ENCODE data around the gene TPCN2. TPM values are rescaled to one million over a fixed set of nuclear protein-coding genes. Genes with fewer than 3 reads are reported as not detected.
A peak's percentile ranks its signal among the peaks of the same experiment; 100 is the strongest.

Gene TPCN2
- total and polyA plus RNA-seq, 4 experiments from 2014 or later, result 6.6 to 23.0 (median 14.8) TPM

DNA sequence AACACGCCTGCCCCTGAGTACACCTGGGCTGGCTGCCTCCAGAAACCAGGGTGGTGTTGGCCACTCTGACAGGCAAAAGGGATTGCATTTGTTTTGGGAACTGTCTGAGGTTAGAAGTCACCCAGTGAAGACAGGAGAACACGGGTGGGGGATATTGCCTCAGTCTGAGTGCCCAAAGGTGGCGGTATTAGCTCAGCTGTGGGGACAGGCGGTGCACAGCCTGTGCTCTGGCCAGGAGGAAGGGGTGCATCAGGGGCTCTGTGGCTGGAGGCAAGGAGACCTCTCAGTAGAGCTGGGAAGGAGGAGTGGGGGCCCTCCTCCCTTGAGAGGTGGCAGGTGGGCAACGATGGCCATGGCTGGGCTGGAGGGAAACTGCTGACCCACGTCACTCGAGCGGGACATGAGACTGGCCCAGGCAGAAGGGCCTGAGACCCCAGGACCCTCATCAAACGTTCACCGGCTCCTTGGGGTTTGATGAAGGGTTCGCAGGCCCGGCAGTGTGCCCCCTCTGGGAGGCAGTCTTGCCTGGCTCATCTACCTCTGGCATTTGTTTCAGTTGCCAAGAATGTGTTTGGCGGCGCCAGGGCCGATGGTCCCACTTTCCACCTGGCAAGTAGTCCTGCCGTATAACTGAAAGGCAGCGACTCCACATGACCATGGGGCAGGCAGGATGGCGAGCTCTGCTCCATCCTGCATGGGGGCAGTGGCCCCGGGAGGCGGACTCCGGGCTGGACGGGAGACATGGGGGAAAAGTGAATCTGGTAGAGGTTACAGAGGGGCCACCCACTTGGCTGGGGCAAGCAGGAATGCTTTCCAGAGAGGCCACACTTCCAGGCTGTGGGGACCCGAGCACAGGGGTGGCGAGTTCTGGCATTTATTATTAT is 54.2 kb downstream of the TPCN2 start:
- H3K27ac Mint-ChIP-seq, result peak overlapping the region in 1 of 7 donors; percentile 72
- CTCF ChIA-PET (ENCODE audit: partially characterized antibody), result interaction anchor here (1.2 to 4.8 kb wide), 4 partner anchors 13 to 568 kb away, joined by 3 to 48 read pairs (median 4); no protein-coding TSS in a partner anchor
- peaks cover 0 to 8% (median 2%) of the 10 kb centered on the region in 4 donors for H3K4me1 Mint-ChIP-seq
- peak overlapping the region in 1 of 8 donors; percentile 14 for H3K4me3 Mint-ChIP-seq
- no peak overlapping the region for H3K4me3 ChIP-seq (ENCODE audit: low read length in 2 of 2)
- no peaks in the 10 kb centered on the region for H3K36me3 ChIP-seq (ENCODE audit: insufficient read depth, low read length)
- intact Hi-C loops (cut with micrococcal nuclease), result no loop called here
- POLR2A ChIA-PET (ENCODE audit: partially characterized antibody), result no interaction called here
- H3K4me1 ChIP-seq (ENCODE audit: insufficient read depth, low read length), result no peaks in the 10 kb centered on the region
- peaks cover 3 to 4% of the 10 kb centered on the region in 2 donors for H3K27me3 Mint-ChIP-seq
- peaks cover 5% of the 10 kb centered on the region for H3K27me3 ChIP-seq (ENCODE audit: insufficient read depth, low read length)
- no peak overlapping the region for H3K27ac ChIP-seq (ENCODE audit: low read depth, low read length)
- no peak for DNase-seq
- peaks cover 0 to 3% of the 10 kb centered on the region in 2 donors for H3K36me3 Mint-ChIP-seq
- H3K9me3 Mint-ChIP-seq, result peaks cover 0 to 2% (median 0%) of the 10 kb centered on the region in 8 donors
- no peaks in the 10 kb centered on the region for H3K9me3 ChIP-seq (ENCODE audit: control insufficient read depth in 1 of 2, low read length in 2 of 2)

DNA sequence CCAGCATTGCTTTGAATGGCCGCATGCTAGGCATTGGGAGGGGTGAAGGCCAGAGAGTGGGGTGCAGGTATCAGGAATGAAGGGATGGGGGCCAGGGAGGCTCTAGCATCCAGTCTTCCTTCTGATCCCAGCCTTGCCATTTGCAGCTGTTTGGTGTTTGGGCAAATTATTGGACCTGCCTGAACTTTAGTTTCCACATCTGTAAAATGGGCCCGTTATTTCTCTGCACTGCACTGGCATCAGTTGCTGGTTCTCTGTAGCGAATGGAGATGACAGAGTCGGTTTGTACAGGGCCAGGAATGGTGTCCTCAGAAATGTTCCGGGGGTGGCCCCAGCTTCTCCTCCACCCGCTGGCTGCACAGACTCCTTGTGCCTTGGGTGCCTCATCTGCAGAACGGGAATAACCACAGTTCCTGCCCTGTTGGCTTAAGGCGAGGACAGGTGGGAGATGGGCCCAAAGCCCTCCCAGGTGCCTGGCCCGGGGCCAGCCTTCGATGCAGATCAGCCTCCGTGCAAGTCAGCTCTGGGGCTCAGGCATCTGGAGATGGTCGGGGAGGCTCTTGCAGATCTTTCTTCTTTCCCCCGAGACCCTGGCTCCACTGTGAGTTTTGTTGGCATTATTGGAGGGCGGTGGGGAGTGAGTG is 55.6 kb downstream of the TPCN2 start:
- Mint-ChIP-seq H3K9me3 (peaks cover 0 to 4% (median 0%) of the 10 kb centered on the region in 8 donors), H3K4me3 (no peak overlapping the region), H3K27me3 (peaks cover 3% of the 10 kb centered on the region in 2 donors), H3K4me1 (peaks cover 0 to 8% (median 2%) of the 10 kb centered on the region in 4 donors), H3K27ac (no peak overlapping the region), H3K36me3 (peaks cover 0 to 3% of the 10 kb centered on the region in 2 donors)
- Histone ChIP-seq H3K27me3 (ENCODE audit: insufficient read depth, low read length) (peaks cover 5% of the 10 kb centered on the region), H3K27ac (ENCODE audit: low read depth, low read length) (no peak overlapping the region), H3K4me3 (ENCODE audit: low read length in 2 of 2) (no peak overlapping the region), H3K4me1 (ENCODE audit: insufficient read depth, low read length) (no peaks in the 10 kb centered on the region), H3K36me3 (ENCODE audit: insufficient read depth, low read length) (no peaks in the 10 kb centered on the region), H3K9me3 (ENCODE audit: control insufficient read depth in 1 of 2, low read length in 2 of 2) (no peaks in the 10 kb centered on the region)
- CTCF ChIA-PET (ENCODE audit: partially characterized antibody), result no interaction called here
- no peak for DNase-seq
- POLR2A ChIA-PET (ENCODE audit: partially characterized antibody), result no interaction called here
- intact Hi-C loops (cut with micrococcal nuclease), result no loop called here

DNA sequence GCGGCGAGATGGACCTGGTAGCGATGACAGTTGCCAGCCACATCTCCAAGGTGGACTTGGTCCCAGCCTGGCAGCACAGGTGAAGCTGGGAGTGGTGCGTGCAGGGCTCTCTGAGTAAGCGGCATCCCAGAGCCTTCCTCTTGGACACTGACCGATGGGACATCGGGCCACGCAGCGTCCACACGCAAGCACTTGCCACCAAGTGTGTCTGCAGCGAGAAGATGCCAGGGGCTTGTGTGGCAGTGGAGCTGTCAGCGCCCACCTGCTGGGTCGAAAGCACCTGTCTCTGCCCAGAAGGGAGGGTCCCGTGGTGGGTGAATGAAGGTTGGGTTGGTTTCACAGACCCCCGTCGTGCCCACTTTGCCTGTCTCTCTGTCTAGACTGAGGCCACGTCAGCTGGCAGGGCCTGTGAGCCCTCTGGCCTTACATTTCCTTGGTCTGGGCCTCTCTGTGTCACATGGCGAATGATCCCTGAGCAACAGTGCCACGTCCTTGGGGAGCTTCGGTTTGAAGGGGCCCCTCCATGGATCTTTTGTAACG is 56.2 kb downstream of the TPCN2 start:
- H3K36me3 ChIP-seq (ENCODE audit: insufficient read depth, low read length), result no peaks in the 10 kb centered on the region
- peaks cover 5% of the 10 kb centered on the region for H3K27me3 ChIP-seq (ENCODE audit: insufficient read depth, low read length)
- H3K4me3 ChIP-seq (ENCODE audit: low read length in 2 of 2), result no peak overlapping the region
- Mint-ChIP-seq H3K27me3 (peaks cover 1 to 3% of the 10 kb centered on the region in 2 donors), H3K9me3 (peaks cover 0 to 4% (median 0%) of the 10 kb centered on the region in 8 donors), H3K4me3 (no peak overlapping the region), H3K27ac (no peak overlapping the region), H3K36me3 (peaks cover 0 to 8% of the 10 kb centered on the region in 2 donors), H3K4me1 (peaks cover 0 to 5% (median 2%) of the 10 kb centered on the region in 4 donors)
- intact Hi-C loops (cut with micrococcal nuclease), result no loop called here
- POLR2A ChIA-PET (ENCODE audit: partially characterized antibody), result no interaction called here
- H3K27ac ChIP-seq (ENCODE audit: low read depth, low read length), result no peak overlapping the region
- no peaks in the 10 kb centered on the region for H3K9me3 ChIP-seq (ENCODE audit: control insufficient read depth in 1 of 2, low read length in 2 of 2)
- no peaks in the 10 kb centered on the region for H3K4me1 ChIP-seq (ENCODE audit: insufficient read depth, low read length)
- CTCF ChIA-PET (ENCODE audit: partially characterized antibody), result no interaction called here
- no peak for DNase-seq

DNA sequence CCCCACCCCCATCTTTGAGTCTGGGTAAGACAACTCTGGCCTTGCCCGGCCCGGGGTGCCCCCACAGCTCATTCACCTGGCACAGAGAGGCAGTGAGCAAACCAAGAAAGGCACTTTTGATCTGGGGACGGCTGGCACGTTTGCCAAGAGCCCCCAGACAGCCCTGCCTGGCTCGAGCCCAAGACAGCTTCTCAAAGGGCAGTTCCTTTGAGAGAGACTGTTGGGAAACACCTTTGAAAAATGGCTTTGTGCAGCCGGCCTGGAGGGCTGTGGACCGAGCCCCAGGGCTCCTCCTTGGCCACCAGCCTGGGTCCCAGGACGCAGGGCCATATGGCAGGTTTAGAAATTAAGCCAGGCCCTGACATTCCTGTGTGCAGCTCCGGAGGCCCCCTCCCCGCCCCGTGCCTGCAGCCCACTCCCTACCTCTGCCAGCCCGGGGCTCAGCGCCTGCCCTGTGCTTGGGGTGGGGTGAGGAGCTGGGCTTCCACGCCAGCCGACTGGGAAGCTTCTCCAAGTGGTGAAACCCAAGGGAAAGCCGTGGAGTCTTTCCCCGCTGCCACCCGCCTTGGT is 56.8 kb downstream of the TPCN2 start:
- no peaks in the 10 kb centered on the region for H3K4me1 ChIP-seq (ENCODE audit: insufficient read depth, low read length)
- peaks cover 5% of the 10 kb centered on the region for H3K27me3 ChIP-seq (ENCODE audit: insufficient read depth, low read length)
- ChIA-PET POLR2A (ENCODE audit: partially characterized antibody) (no interaction called here), CTCF (ENCODE audit: partially characterized antibody) (no interaction called here)
- DNase-seq, result no peak
- Mint-ChIP-seq H3K36me3 (peaks cover 0 to 11% of the 10 kb centered on the region in 2 donors), H3K27ac (no peak overlapping the region), H3K4me3 (no peak overlapping the region), H3K9me3 (peaks cover 0 to 6% (median 0%) of the 10 kb centered on the region in 8 donors), H3K27me3 (peaks cover 1 to 3% of the 10 kb centered on the region in 2 donors), H3K4me1 (peaks cover 0 to 5% (median 2%) of the 10 kb centered on the region in 4 donors)
- H3K9me3 ChIP-seq (ENCODE audit: control insufficient read depth in 1 of 2, low read length in 2 of 2), result no peaks in the 10 kb centered on the region
- no peak overlapping the region for H3K4me3 ChIP-seq (ENCODE audit: low read length in 2 of 2)
- H3K36me3 ChIP-seq (ENCODE audit: insufficient read depth, low read length), result no peaks in the 10 kb centered on the region
- intact Hi-C loops (cut with micrococcal nuclease), result no loop called here
- H3K27ac ChIP-seq (ENCODE audit: low read depth, low read length), result no peak overlapping the region

DNA sequence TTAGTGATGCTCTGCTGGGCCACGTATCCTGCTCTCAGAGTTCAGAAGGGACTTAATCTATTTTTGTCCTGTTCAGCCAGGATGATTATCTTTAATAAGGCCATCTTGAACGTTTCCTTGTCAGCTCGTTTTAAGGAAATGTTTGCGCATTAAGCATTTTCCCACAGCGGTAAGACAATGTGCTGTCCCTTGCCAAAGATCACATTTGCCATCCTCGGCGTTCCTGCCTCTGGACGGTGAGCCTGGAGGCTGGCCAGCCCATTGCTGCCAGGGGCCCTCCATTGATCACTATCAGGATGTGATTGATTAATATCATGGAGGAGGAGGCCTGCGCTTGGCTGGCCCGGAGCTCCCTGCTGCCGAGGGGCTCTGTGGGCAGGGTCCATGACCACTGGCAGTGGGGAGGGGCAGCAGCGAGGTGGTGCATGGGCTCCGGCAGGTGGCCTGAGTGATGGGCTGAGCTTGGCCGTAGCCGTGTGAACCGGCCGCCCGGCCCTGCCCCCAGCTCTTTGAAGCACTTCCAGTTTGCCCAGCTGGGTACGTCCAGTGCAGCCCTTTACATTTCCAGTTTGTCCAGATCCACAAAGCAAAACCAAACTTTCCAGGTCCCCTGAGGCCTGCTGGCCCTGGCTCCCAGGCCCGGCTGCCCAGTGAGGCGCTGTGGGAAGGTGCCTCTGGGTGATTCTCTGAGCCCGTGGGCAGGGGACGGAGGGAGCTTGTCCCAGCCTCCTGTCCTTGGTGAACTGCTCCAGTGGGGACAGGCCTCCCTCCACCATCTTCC is 57.5 kb downstream of the TPCN2 start:
- intact Hi-C loops (cut with micrococcal nuclease), result no loop called here
- H3K9me3 Mint-ChIP-seq, result peaks cover 0 to 7% (median 0%) of the 10 kb centered on the region in 8 donors
- peak overlapping the region in 1 of 8 donors; percentile 48 for H3K4me3 Mint-ChIP-seq
- no peaks in the 10 kb centered on the region for H3K9me3 ChIP-seq (ENCODE audit: control insufficient read depth in 1 of 2, low read length in 2 of 2)
- CTCF ChIA-PET (ENCODE audit: partially characterized antibody), result no interaction called here
- H3K27me3 Mint-ChIP-seq, result peaks cover 1 to 5% of the 10 kb centered on the region in 2 donors
- POLR2A ChIA-PET (ENCODE audit: partially characterized antibody), result no interaction called here
- H3K36me3 ChIP-seq (ENCODE audit: insufficient read depth, low read length), result no peaks in the 10 kb centered on the region
- H3K36me3 Mint-ChIP-seq, result peaks cover 0 to 14% of the 10 kb centered on the region in 2 donors
- H3K4me3 ChIP-seq (ENCODE audit: low read length in 2 of 2), result no peak overlapping the region
- no peaks in the 10 kb centered on the region for H3K27me3 ChIP-seq (ENCODE audit: insufficient read depth, low read length)
- peaks cover 0 to 6% (median 3%) of the 10 kb centered on the region in 4 donors for H3K4me1 Mint-ChIP-seq
- no peak for DNase-seq
- no peak overlapping the region for H3K27ac Mint-ChIP-seq
- no peak overlapping the region for H3K27ac ChIP-seq (ENCODE audit: low read depth, low read length)
- no peaks in the 10 kb centered on the region for H3K4me1 ChIP-seq (ENCODE audit: insufficient read depth, low read length)

DNA sequence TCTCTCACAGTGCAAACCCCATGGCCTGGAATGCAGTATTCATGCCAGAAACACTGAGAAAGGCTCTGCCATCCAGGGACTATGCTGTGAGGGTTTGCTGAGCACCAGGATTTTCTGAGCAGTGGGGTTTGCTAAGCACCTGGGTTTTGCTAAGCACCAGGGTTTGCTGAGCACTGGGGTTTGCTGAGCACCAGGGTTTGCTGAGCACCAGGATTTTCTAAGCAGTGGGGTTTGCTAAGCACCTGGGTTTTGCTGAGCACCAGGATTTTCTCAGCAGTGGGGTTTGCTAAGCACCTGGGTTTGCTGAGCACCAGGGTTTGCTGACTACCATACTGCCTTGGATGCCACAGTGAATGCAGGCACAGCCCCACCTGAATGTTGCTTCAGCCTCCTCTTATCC is 58.7 kb downstream of the TPCN2 start:
- Histone ChIP-seq H3K4me3 (ENCODE audit: low read length in 2 of 2) (no peak overlapping the region), H3K27ac (ENCODE audit: low read depth, low read length) (no peak overlapping the region), H3K9me3 (ENCODE audit: control insufficient read depth in 1 of 2, low read length in 2 of 2) (no peaks in the 10 kb centered on the region), H3K36me3 (ENCODE audit: insufficient read depth, low read length) (no peaks in the 10 kb centered on the region), H3K27me3 (ENCODE audit: insufficient read depth, low read length) (no peaks in the 10 kb centered on the region), H3K4me1 (ENCODE audit: insufficient read depth, low read length) (no peaks in the 10 kb centered on the region)
- peaks cover 0 to 14% of the 10 kb centered on the region in 2 donors for H3K36me3 Mint-ChIP-seq
- DNase-seq, result no peak
- POLR2A ChIA-PET (ENCODE audit: partially characterized antibody), result no interaction called here
- H3K27ac Mint-ChIP-seq, result no peak overlapping the region
- peaks cover 0 to 7% (median 0%) of the 10 kb centered on the region in 8 donors for H3K9me3 Mint-ChIP-seq
- H3K27me3 Mint-ChIP-seq, result peaks cover 1 to 5% of the 10 kb centered on the region in 2 donors
- intact Hi-C loops (cut with micrococcal nuclease), result no loop called here
- CTCF ChIA-PET (ENCODE audit: partially characterized antibody), result interaction anchor here (0.8 kb wide), 1 partner anchor 536 kb away, joined by 3 read pairs; no protein-coding TSS in a partner anchor
- H3K4me3 Mint-ChIP-seq, result no peak overlapping the region
- H3K4me1 Mint-ChIP-seq, result peaks cover 0 to 5% (median 2%) of the 10 kb centered on the region in 4 donors

Data from CD4-positive, alpha-beta memory T cell (primary cell).